ENCODE data around the gene L2HGDH.

The L2HGDH gene

DNA sequence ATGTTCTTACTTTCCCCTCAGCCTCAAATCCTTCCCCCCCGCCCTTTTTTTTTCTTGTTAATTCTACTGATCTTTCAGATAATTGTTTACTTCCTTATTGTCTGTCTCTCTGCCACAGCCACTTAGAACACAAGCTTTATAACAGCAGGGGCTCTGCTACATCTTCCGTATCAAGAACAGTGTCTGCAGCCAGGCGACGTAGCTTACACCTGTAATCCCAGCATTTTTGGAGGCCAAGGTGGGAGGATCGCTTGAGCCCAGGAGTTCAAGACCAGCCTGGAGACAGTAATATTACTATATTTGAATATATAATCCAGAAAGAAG, 86.1 kb downstream of the L2HGDH start:
- DNase-seq: no peak

DNA sequence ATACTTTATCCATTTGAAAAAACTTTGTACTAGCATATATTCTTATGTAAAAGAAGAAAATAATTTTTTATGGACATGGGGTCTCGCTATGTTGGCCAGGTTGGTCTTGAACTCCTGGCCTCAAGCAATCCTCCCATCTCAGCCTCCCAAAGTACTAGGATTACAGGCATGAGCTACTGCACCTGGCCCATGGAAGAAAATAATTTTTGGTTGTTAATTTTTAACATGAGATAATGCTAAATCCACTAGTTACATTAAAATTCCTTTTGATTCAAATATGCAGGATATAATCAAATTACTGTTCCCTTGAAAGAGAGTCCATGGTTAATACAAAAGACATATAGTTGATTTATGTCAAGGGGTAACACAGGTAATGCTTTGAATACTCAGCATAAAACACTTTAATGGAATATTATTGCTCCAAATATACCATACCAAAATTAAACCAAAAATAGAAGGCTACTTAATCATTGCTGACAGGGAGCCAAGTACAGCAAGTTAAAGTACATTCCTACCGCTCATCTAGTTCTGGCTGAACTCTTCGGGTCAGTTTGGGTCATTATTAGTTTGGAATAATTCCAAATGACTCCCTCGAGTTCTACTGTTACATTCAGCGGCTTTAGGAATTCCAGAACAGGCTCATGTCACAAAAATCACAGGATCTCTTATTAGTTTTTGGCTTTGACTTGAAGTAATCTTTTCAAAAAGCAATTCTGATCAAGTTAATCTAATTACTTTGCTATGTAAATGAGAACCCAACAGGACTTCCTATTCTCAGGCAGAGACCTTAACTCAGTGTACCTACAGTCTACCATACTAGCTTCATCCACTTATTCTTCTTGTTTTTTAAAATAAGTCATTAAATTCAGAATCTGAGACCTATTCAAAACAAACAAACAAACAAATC, 86.7 kb downstream of the L2HGDH start:
- peak; percentile 78 for DNase-seq

DNA sequence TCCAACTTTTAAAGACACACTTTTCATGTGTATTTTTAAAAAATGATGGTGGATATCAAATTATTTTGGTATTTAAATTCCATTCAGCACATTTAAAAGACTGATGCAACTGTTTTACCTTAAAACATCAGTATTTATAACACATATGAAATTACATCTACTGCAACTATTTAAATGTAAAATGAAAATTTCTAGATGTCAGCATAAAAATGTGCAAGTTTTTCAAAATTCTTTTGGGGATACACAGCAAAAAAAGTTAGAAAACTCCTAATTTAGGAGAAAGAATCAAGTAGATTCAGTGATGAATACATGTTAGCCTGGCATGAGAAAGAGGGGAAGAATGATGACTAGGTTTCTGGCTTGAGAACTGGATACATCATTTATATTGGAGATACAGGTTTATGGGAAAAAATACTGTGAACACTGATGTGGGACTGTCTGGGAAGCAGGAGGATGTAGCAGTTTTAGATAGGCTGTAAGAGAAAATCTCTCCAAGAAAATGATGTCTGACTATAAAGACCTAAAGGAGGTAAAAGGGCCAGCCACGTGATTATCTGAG, 89.9 kb downstream of the L2HGDH start:
- no peak for DNase-seq

DNA sequence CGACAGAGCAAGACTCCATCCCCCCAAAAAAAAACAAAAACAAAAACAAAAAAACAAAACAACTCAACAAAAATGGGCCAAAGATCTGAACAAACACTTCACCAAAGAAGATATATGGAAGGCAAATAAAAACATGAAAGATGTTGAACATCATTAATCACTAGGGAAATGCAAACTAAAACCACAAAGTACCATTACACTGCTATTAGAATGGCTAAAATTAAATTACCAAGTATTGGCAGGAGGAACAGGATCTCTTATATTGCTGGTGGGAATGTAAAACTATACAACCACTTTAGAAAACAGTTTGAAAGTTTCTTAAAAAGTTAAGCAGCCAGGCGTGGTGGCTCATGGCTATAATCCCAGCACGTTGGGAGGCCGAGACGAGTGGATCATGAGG, 93.5 kb downstream of the L2HGDH start:
- no peak for DNase-seq

DNA sequence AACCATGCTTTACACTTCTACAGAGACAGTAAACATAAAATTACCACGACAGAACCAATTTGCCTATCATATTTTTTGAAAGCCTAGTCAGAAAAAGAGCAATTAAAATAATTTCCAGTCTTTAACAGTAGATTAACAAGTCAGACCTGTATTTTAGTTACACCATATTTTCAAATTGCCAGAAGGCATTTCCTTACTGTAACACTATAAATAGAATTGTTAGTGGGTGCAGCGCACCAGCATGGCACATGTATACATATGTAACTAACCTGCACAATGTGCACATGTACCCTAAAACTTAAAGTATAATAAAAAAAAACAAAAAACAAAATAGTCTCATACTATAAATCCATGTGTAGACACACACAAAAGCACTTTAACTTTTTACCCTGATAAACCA, 96.6 kb downstream of the L2HGDH start:
- no peak for DNase-seq

DNA sequence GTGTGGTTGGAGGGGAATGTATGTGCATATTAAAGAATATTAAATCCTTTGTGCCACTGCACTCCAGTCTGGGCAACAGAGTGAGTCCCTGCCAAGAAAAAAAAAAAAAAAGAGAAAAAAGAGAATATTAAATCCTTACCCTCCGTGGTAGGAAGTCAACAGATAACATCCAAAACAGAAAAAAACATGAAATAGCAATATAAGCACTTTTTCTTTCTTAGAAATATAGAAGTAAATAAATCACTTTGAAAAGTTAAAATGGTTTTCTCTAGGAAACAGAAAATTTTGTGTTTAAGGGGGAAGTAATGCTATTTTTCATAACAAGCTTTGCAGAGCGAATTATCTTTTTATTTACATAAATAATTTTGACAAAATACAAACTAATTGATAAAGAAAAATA, 98.2 kb downstream of the L2HGDH start:
- no peak for DNase-seq

DNA sequence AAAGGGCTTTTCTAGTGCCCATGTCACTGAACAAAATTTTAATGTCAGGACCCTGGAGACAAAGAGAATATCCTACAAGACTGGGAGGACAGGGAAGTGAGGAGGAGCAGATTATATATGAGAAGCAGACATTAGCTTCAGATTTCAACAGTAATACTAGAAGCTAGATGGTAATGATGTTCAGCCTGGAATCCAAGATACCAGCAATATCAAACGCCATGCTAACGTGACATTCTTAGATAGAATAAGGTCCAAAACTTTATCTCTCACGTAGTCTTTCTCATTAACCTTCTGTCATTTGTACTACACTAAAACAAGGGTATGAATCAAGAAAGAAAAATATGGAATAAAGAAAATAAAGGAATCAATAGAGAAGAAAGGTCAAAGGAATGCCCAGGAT, 99.3 kb downstream of the L2HGDH start:
- no peak for DNase-seq

DNA sequence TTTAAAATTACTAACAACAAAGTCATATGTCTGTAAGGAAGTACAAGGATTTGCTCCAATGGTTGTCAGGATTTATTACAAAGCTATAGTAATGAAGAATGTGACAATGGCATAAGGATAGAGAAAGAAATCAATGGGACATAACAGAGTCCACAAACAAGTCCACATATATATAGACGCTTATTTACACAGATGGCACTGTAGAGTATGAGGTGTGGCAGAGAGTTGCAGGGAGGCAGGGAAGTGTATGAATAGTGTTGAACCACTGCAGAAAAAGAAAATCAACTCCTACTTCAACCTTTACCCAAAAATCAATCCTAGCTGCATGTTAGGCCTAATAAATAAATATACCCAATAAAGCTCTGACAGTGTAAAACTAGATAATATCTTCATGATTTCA, 102.0 kb downstream of the L2HGDH start:
- DNase-seq: no peak

DNA sequence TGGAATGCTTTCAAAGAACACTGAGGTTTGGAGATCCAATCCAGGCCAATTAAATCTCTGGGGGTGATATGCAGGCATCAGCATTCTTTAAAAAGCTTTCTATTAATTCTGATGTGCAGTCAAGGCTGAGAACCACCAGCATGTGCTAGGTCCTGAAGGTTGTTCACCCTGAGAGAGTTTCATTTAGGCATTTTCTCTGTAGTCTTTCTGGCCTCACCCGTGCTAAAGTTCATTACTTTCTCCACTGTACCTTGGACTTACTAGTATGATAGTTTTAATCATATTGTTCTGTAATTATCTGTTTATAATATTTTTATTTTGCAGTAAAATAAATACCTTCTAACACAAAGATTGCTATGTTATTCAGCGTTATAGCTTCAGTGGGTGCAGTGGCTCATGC, 113.5 kb downstream of the L2HGDH start:
- no peak for DNase-seq

DNA sequence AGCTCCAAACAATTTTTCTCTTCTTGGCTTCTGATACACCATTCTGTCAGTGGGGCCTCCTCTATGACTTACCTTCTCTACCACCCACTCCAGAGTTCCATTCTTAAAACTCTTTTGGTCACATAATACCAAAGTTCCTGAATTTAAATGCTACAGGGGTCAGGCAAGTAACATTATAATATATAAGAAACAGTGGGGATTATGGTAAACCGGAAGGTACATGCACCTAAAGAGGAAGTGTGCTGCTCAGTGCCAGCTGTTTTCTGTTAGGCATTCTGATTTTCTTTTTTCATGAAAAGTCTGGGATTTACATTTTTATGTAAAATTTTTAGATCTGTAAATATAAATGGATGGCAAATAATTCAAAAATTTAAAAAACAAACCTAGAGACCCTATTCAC, 120.5 kb downstream of the L2HGDH start:
- no peak for DNase-seq
